Cardiac muscle cell (in vitro differentiated cells and primary cell): ENCODE results near the gene ANKRD28. TPM values are rescaled to one million over a fixed set of nuclear protein-coding genes. Genes with fewer than 3 reads are reported as not detected.

Experiments used
- DNase-seq, 2 donors: peaks; one replicate each; pipeline versions ENCODE4 v3.0.0 to v3.0.0-alpha.2; 2010 to 2017; ENCODE audit warnings: low read depth in 1 of 2, low spot score in 1 of 2
- H3K27ac ChIP-seq: fragments of 200-600 bp; sonication (generic); 2 replicates; pipeline ENCODE4 v1.5.1; 2016
- H3K27me3 ChIP-seq: fragments of 200-600 bp; sonication (generic); 2 replicates; pipeline ENCODE4 v1.6.0; 2016; ENCODE audit warnings: control low read depth
- H3K36me3 ChIP-seq: fragments of 200-600 bp; sonication (generic); 2 replicates; pipeline ENCODE4 v1.5.1; 2016; ENCODE audit warnings: control low read depth
- H3K4me1 ChIP-seq: fragments of 200-600 bp; sonication (generic); 2 replicates; pipeline ENCODE4 v1.8.1; 2017; ENCODE audit warnings: low read depth, mild to moderate bottlenecking, mixed run types
- H3K4me3 ChIP-seq: fragments of 200-600 bp; sonication (generic); 2 replicates; pipeline ENCODE4 v1.5.1; 2016; ENCODE audit warnings: mild to moderate bottlenecking
- H3K9me3 ChIP-seq: fragments of 200-600 bp; sonication (generic); 2 replicates; pipeline ENCODE4 v1.5.1; 2017; ENCODE audit warnings: low read depth, mild to moderate bottlenecking, control low read depth
- polyA plus RNA-seq: library from polyadenylated mRNA; unstranded; fragments of >200 nt; fragmentation: Nextera tagmentation; extraction: Ambion mirVana; gene quantifications from 2 replicates; pipeline ENCODE4 v1.2.1, GENCODE V29; 2016
- total RNA-seq: library from RNA; depleted of rRNA; stranded (reverse); fragments of >200 nt; gene quantifications from 2 replicates; pipeline ENCODE4 v1.2.3, GENCODE V29; 2016
- TF ChIP-seq, protein P1 (sequence below): IDR thresholded peaks from 2 replicates; pipeline ENCODE4 v1.5.1; 2012; ENCODE audit warnings: low read depth, mild to moderate bottlenecking, low read length

The ANKRD28 gene
- total and polyA plus RNA-seq, 2 experiments from 2014 or later, result 9.7 to 20.8 TPM

DNA sequence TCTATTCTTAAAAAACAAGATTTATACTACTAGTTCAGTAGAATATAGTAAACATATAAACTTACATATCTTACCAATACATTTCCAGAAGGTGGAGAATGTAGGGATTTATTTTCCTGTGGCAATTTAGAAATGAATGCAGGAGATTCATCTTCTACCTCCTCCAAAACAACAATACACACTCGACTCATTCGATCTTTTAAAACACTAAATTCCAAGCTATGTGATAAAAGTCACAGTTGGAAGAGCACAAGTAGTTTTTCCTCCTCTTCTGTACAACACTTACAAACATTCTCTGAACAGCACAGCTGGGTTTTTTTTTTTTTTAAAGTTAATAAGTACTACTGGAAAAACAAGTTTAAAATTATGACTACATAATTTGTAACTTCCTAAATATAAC, 1.4 kb downstream of the ANKRD28 start:
- no peaks in the 10 kb centered on the region for H3K9me3 ChIP-seq
- no peak overlapping the region for H3K4me3 ChIP-seq
- DNase-seq, result no peak
- no peak overlapping the region for H3K27ac ChIP-seq
- H3K27me3 ChIP-seq, result no peaks in the 10 kb centered on the region
- TF ChIP-seq, protein P1, sequence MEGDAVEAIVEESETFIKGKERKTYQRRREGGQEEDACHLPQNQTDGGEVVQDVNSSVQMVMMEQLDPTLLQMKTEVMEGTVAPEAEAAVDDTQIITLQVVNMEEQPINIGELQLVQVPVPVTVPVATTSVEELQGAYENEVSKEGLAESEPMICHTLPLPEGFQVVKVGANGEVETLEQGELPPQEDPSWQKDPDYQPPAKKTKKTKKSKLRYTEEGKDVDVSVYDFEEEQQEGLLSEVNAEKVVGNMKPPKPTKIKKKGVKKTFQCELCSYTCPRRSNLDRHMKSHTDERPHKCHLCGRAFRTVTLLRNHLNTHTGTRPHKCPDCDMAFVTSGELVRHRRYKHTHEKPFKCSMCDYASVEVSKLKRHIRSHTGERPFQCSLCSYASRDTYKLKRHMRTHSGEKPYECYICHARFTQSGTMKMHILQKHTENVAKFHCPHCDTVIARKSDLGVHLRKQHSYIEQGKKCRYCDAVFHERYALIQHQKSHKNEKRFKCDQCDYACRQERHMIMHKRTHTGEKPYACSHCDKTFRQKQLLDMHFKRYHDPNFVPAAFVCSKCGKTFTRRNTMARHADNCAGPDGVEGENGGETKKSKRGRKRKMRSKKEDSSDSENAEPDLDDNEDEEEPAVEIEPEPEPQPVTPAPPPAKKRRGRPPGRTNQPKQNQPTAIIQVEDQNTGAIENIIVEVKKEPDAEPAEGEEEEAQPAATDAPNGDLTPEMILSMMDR, result no peak
- H3K36me3 ChIP-seq, result peaks cover 3% of the 10 kb centered on the region
- H3K4me1 ChIP-seq, result peaks cover 16% of the 10 kb centered on the region

DNA sequence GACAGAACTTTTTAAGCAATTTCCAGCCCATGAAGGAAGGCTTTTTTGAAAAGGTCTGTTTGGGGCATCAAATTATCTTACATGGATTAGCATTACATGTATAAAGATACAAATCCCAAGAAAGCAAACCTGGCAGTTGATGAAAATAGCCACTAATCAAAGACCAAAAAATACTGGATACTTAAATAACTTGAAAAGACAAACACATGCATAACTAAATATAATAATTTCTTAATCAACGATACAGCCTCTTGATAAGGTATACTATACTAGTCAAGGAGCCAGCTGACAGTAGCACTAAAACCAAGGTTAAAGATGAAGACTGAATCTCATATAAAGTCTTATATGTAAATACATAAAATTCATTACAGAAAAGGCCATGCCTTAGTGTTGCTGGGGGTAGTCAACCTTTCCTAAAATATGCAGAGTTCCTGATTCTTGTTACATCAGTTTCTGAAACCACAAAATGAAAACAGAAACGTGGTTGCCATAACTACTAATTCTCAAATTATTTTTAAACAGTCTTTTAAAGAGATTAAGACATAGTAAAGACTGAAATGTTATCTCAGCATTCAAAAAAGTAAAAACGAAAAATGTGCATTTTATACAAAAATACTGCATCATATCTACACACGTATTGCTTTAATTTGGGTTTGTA, 2.0 kb downstream of the ANKRD28 start:
- H3K27ac ChIP-seq, result no peak overlapping the region
- no peak overlapping the region for H3K4me3 ChIP-seq
- H3K4me1 ChIP-seq, result peaks cover 16% of the 10 kb centered on the region

DNA sequence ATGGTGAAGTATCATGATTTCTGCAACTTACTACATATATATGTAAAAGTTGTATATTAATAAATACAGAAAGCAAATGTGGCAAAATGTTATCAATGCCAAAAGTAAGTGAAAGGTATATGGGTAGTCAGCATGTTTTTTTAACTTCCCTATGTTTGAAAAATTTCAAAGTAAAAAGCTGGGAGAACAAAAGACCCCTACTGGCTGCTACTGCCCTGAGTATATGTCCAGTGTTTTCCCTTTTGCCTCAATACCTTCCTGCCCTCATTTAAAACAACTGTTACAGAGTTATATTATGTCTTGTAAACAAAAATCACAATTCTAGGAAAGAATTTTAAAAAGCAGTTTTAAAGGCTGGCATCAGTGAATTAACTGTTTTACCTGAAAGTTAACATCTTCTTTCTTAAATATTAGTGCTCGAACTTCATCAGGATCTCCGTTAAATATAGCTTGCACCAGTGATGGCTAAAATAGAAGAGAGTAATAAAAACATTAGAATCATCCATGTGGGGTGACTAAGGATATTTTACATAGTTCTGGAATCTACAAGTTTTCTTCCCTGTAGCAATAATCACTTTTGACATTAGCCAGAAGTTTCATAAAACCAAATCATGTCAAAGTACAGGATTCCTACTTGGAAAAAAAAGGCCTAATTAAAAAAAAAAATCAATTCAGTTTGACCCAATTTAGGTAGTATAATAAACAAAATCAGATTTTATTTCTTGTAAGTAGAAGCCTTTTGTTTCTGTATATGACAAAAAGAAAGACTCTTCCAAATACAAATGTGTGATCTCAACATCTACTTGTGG, 2.7 kb downstream of the ANKRD28 start:
- DNase-seq, result peak in 1 of 2 donors; percentile 56
- H3K4me1 ChIP-seq, result peaks cover 16% of the 10 kb centered on the region
- H3K4me3 ChIP-seq, result no peak overlapping the region

More for the DNA sequence above, 2.0 kb downstream of the ANKRD28 start:
- DNase-seq, result peak in 1 of 2 donors; percentile 83
- Histone ChIP-seq H3K9me3 (no peaks in the 10 kb centered on the region), H3K36me3 (peaks cover 3% of the 10 kb centered on the region), H3K27me3 (no peaks in the 10 kb centered on the region)
- TF ChIP-seq, protein P1, result no peak

DNA sequence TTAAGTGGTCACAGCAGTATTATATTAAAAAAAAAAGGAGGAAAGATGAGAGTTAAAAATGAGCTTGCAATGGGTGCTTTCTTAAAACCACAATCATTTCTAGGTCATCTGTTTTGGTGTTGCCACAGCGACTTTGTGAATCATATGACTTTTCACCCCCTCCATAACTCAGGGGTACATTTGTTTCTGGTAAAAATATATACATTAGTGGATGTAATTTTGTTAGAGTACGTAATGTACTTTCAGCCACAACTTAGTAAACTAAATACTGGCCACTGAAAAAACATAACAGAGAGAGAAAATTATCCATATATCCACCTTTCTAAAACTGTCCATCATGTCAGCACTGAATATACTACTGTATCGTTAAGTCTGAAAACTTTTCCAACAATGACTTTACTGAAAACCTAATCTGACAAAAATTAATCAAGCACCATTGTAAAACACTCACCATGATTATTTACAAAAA, 3.4 kb downstream of the ANKRD28 start:
- H3K4me1 ChIP-seq, result peaks cover 16% of the 10 kb centered on the region
- H3K4me3 ChIP-seq, result no peak overlapping the region
- peaks cover 3% of the 10 kb centered on the region for H3K36me3 ChIP-seq
- no peaks in the 10 kb centered on the region for H3K27me3 ChIP-seq
- peak in 1 of 2 donors; percentile 83 for DNase-seq
- TF ChIP-seq, protein P1, result no peak
- no peaks in the 10 kb centered on the region for H3K9me3 ChIP-seq
- no peak overlapping the region for H3K27ac ChIP-seq

More for the DNA sequence above, 2.7 kb downstream of the ANKRD28 start:
- peaks cover 3% of the 10 kb centered on the region for H3K36me3 ChIP-seq
- TF ChIP-seq, protein P1, result peak; percentile 45
- H3K27me3 ChIP-seq, result no peaks in the 10 kb centered on the region
- H3K27ac ChIP-seq, result no peak overlapping the region
- no peaks in the 10 kb centered on the region for H3K9me3 ChIP-seq

DNA sequence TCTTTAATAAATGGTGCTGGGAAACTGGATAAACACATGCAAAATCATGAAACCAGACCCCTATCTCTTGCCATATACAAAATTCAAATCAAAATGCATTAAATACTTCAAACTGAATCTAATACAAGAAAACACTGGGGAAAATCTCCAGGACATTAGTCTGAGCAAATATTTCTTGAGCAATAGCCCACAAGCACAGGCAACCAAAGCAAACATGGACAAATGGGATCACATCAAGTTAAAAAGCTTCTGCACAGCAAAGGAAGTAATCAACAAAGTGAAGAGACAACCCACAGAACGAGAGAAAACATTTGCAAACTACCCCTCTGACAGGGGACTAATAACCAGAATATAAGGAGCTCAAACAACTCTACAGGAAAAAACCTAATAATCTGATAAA, 6.3 kb downstream of the ANKRD28 start:
- Histone ChIP-seq H3K27me3 (no peaks in the 10 kb centered on the region), H3K9me3 (no peaks in the 10 kb centered on the region), H3K27ac (no peak overlapping the region), H3K4me1 (no peaks in the 10 kb centered on the region), H3K36me3 (peaks cover 3% of the 10 kb centered on the region), H3K4me3 (no peak overlapping the region)
- TF ChIP-seq, protein P1, result no peak
- no peak for DNase-seq
